ENCODE measurements around the gene TRIP10. TPM values are rescaled to one million over a fixed set of nuclear protein-coding genes. Genes with fewer than 3 reads are reported as not detected.

Gene TRIP10
- total and polyA plus RNA-seq, 2 of the 13 experiments (the other 11 are each of a cell fraction or from before 2014, with no cell fraction given), result 32.5 to 33.2 TPM

- peak; percentile 81; the same call in 1 of the 2 replicates for TF ChIP-seq ZNF609 (CRISPR knock-in tag; IDR thresholded peaks at IDR 0.05; ENCODE audit: borderline replicate concordance)
- TF ChIP-seq TCF12 (IDR thresholded peaks at IDR 0.05), result no peak
- no peak for TF ChIP-seq TCF12 (CRISPR knock-in tag; IDR thresholded peaks at IDR 0.05)
- TF ChIP-seq RFX1 (IDR thresholded peaks at IDR 0.05), result no peak
- TF ChIP-seq CSRNP1 (CRISPR knock-in tag; IDR thresholded peaks at IDR 0.05), result 0 out of 2 replicates have a peak, but pooled peaks have one; percentile 9
- TF ChIP-seq WIZ (CRISPR knock-in tag; IDR thresholded peaks at IDR 0.05), result no peak
- TF ChIP-seq NPAS2 (CRISPR knock-in tag; IDR thresholded peaks at IDR 0.05; ENCODE audit: borderline replicate concordance), result no peak
- no peak for TF ChIP-seq IRF9 (CRISPR knock-in tag; IDR thresholded peaks at IDR 0.05; ENCODE audit: borderline replicate concordance)
- no peak for TF ChIP-seq ZNF34 (CRISPR knock-in tag; IDR thresholded peaks at IDR 0.05; ENCODE audit: borderline replicate concordance)
- no peak for TF ChIP-seq ZNF383 (CRISPR knock-in tag; IDR thresholded peaks at IDR 0.05; ENCODE audit: borderline replicate concordance)
- no peak for TF ChIP-seq ZFP1 (CRISPR knock-in tag; IDR thresholded peaks at IDR 0.05)
- peak; percentile 66; the same call in 1 of the 2 replicates for TF ChIP-seq MEIS2 (CRISPR knock-in tag; IDR thresholded peaks at IDR 0.05)
- TF ChIP-seq ZFP41 (CRISPR knock-in tag; IDR thresholded peaks at IDR 0.05; ENCODE audit: borderline replicate concordance), result no peak
- peak; percentile 88 for TF ChIP-seq NR2C2 (CRISPR knock-in tag; IDR thresholded peaks at IDR 0.05; ENCODE audit: borderline replicate concordance)
- no peak for TF ChIP-seq FOXA1 (IDR thresholded peaks at IDR 0.05)
- TF ChIP-seq FOXA1 (CRISPR knock-in tag; IDR thresholded peaks at IDR 0.05), result peak; percentile 42; the same call in 1 of the 2 replicates
- TF ChIP-seq ZNF33A (CRISPR knock-in tag; IDR thresholded peaks at IDR 0.05; ENCODE audit: borderline replicate concordance), result no peak
- no peak for TF ChIP-seq MTA3 (CRISPR knock-in tag; IDR thresholded peaks at IDR 0.05)
- no peak; the same call in 1 of the 2 replicates for TF ChIP-seq ZNF501 (CRISPR knock-in tag; IDR thresholded peaks at IDR 0.05)
- TF ChIP-seq ARID2 (CRISPR knock-in tag; IDR thresholded peaks at IDR 0.05; ENCODE audit: borderline replicate concordance), result no peak
- TF ChIP-seq ZSCAN5A (CRISPR knock-in tag; IDR thresholded peaks at IDR 0.05; ENCODE audit: borderline replicate concordance), result no peak
These were observed 13.9 kb downstream of the TRIP10 start (continued) for GRCh38 chr19:6753178-6754031.

Measured in HepG2 (cell line).